ENCODE results near the gene ARIH1.

GRCh38 chr15:72456684-72457083, 17.4 kb upstream of the ARIH1 start:
- TF ChIP-seq CTCF (IDR thresholded peaks at IDR 0.05) (no peak), POLR2A (IDR thresholded peaks at IDR 0.05) (no peak)

Data from thyroid gland (tissue), 4 donors.